Prostate gland (tissue), 2 donors: Measurements from ENCODE around the gene EARS2.

Experiments
- POLR2A ChIP-seq: fragments of 450-650 bp; IDR thresholded peaks from one replicate; pipeline ENCODE4 v1.6.1; 2016; ENCODE audit warnings: antibody characterized with exemption, mild to moderate bottlenecking
- TF ChIP-seq, protein P1 (sequence below), 4 experiments: fragments of 200-600 bp in 2 of 4; fragments of 450-650 bp in 2 of 4; sonication (generic) in 2 of 4; IDR thresholded peaks; 1 replicate in 3 of 4; 2 replicates in 1 of 4; pipeline ENCODE4 v1.5.1; 2016 to 2019; ENCODE audit warnings: antibody characterized with exemption in 4 of 4, mild to moderate bottlenecking in 2 of 4, moderate library complexity in 2 of 4

- TF ChIP-seq, protein P1, sequence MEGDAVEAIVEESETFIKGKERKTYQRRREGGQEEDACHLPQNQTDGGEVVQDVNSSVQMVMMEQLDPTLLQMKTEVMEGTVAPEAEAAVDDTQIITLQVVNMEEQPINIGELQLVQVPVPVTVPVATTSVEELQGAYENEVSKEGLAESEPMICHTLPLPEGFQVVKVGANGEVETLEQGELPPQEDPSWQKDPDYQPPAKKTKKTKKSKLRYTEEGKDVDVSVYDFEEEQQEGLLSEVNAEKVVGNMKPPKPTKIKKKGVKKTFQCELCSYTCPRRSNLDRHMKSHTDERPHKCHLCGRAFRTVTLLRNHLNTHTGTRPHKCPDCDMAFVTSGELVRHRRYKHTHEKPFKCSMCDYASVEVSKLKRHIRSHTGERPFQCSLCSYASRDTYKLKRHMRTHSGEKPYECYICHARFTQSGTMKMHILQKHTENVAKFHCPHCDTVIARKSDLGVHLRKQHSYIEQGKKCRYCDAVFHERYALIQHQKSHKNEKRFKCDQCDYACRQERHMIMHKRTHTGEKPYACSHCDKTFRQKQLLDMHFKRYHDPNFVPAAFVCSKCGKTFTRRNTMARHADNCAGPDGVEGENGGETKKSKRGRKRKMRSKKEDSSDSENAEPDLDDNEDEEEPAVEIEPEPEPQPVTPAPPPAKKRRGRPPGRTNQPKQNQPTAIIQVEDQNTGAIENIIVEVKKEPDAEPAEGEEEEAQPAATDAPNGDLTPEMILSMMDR (IDR thresholded peaks at IDR 0.05) = no peak
- TF ChIP-seq POLR2A = no peak
These were observed 37.9 kb downstream of the EARS2 start for GRCh38 chr16:23519282-23519681.
